Measurements from ENCODE around the gene MYOD1.

GRCh38 chr11:17696741-17697140 is 22.6 kb upstream of the MYOD1 start:
- no peak for TF ChIP-seq EP300 (IDR thresholded peaks at IDR 0.05)
- no peak for TF ChIP-seq CTCF (IDR thresholded peaks at IDR 0.05)
- TF ChIP-seq POLR2A (IDR thresholded peaks at IDR 0.05), result no peak
